GM12864 (cell line): Measurements from ENCODE around the gene PSMC1.

Experiments used
- DNase-seq: peaks from one replicate; pipeline ENCODE4 v3.0.0-alpha.2; 2011; ENCODE audit warnings: low read depth
- H3K4me3 ChIP-seq: 2 replicates; pipeline ENCODE4 v1.5.1; 2011; ENCODE audit warnings: mild to moderate bottlenecking, low read depth, low read length, control low read depth
- CTCF ChIP-seq: IDR thresholded peaks from 2 replicates; pipeline ENCODE4 v1.5.1; 2011; ENCODE audit warnings: low read depth, mild to moderate bottlenecking, moderate library complexity, low read length, control low read depth, inconsistent platforms; ENCODE audit errors: missing control alignments

Gene PSMC1

GRCh38 chr14:90318016-90318415 is 61.7 kb downstream of the PSMC1 start:
- TF ChIP-seq CTCF, result no peak
- H3K4me3 ChIP-seq, result no peak overlapping the region
- no peak for DNase-seq

- no peak for TF ChIP-seq CTCF
- DNase-seq, result no peak
- no peak overlapping the region for H3K4me3 ChIP-seq
These were observed 62.8 kb downstream of the PSMC1 start for GRCh38 chr14:90319173-90319572.

- TF ChIP-seq CTCF, result no peak
- DNase-seq, result no peak
- no peak overlapping the region for H3K4me3 ChIP-seq
These were observed 63.5 kb downstream of the PSMC1 start for GRCh38 chr14:90319634-90320541.

- no peak overlapping the region for H3K4me3 ChIP-seq
- no peak for TF ChIP-seq CTCF
These were observed 65.5 kb downstream of the PSMC1 start for GRCh38 chr14:90321891-90322290.

More at GRCh38 chr14:90321891-90322290, 65.5 kb downstream of the PSMC1 start:
- no peak for DNase-seq
